NCI-H2227 (cell line): ENCODE results near the gene PATJ.

Experiments used
- DNase-seq: peaks from one replicate; lab custom pipeline; 2025; ENCODE audit not compliant: unreplicated experiment; lab: John Stamatoyannopoulos, UW

The PATJ gene

GRCh38 chr1:62084310-62084890 lies 342.1 kb downstream of the PATJ start:
- no peak for DNase-seq

GRCh38 chr1:62088439-62088838 lies 346.2 kb downstream of the PATJ start:
- no peak for DNase-seq

DNA sequence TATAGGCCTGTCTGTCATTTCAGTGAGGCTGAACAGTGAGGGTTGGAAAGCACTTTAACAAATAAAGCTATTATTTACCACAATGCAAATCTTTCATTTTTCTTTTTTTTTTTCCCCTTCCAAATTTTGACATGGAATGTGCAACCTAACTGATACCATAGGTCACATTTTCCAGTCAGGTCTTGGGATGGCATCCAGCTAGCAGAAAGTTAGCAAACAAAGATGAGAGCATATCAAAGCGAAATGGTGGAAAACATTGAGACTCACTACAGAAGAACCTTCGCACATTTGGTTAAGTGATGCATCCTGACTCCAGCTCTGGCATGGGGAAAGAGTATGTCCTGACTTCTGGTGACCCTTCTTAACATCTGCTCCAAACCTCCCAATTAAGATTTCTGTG lies 347.3 kb downstream of the PATJ start:
- DNase-seq, result no peak

DNA sequence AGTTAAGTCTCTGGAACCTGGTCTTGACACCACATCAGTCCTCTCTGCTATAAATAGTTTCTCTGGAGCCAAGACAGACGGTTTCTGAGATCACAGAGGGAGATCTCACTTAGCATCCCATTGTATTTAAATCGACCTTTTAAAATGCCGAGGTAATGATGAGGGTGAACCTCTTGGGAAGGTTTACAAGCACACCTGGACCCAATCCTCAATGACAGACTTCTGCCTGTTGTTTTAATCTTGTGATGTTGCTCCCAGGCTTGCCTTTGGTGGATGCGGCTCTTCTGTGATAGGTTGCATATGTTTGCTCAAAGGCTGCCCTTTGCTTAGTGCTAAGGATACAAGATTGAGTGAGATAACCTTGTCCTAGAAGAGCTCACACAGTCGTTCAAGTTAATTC lies 347.7 kb downstream of the PATJ start:
- no peak for DNase-seq

DNA sequence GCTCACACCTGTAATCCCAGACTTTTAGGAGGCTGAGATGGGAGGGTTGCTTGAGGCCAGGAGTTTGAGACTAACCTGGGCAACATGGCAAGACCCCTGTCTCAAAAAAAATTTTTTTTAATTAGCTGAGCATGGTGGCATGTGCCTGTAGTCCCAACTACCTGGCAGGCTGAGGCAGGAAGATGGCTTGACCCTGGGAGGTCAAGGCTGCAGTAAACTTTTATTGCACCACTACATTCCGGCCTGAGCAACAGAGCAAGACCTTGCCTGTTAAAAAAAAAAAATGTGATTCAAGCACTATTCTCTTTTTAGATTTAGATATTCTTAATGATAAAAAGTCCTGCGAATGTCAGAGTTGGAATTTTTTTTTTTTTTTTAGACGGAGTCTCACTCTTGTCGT lies 349.8 kb downstream of the PATJ start:
- DNase-seq, result no peak

DNA sequence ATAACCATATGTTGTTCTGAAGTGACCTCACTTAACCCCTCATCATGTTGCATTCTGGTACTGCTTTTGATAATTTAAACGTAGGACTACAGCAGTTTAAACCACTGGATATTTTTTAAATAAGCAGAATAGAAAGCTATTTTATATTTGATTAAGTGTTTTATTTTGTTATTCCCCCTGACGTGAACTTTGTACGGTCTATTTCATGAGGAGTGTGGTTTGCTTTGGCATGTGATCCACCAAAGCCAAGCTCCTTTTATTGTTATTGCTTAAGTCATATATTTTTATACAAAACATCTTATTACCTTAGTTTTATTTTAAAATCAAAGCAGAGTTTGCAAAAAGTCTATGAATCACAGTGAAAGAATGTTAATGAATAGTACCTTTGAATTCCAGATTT lies 351.0 kb downstream of the PATJ start:
- DNase-seq, result no peak

DNA sequence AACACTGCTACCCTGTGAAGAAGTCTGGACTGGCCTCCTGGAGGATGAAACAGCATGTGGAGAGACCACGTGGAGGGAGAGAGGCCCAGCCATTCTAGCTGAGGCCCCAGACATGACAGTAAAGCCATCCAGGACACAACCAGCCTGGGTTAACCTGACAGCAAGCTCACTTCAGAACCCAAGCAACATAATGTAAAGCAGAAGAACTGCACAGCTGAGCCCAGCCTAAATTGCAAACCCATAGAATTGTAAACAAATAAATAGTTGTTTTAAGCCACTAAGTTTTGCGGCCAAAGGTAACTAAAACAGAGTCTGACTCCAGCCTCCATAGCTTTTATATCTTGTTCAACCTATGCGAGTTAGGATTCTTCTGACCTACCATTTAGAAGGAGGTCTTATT lies 355.2 kb downstream of the PATJ start:
- DNase-seq, result no peak

GRCh38 chr1:62100442-62100841 lies 358.2 kb downstream of the PATJ start:
- no peak for DNase-seq

GRCh38 chr1:62103846-62104245 lies 361.6 kb downstream of the PATJ start:
- no peak for DNase-seq

GRCh38 chr1:62107923-62108322 lies 365.6 kb downstream of the PATJ start:
- DNase-seq, result no peak

DNA sequence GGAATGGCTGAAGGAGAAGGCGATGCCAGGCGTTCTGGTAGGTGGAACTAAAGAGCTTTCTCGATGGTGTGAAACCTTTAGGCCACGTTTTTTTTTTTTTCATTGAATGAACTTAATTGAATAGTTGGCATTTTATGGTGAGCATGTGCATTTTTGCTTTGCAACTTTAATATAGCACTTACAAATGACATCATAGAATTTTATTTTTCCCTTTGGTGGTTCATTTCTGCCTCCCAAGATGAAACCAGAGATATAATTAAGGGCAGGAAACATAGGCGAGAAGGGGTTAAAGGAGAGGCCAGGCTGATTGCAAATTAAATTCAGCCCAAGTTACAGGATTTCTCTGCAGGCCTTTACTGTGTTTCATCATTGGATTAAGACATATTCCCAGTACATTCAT lies 366.8 kb downstream of the PATJ start:
- no peak for DNase-seq

DNA sequence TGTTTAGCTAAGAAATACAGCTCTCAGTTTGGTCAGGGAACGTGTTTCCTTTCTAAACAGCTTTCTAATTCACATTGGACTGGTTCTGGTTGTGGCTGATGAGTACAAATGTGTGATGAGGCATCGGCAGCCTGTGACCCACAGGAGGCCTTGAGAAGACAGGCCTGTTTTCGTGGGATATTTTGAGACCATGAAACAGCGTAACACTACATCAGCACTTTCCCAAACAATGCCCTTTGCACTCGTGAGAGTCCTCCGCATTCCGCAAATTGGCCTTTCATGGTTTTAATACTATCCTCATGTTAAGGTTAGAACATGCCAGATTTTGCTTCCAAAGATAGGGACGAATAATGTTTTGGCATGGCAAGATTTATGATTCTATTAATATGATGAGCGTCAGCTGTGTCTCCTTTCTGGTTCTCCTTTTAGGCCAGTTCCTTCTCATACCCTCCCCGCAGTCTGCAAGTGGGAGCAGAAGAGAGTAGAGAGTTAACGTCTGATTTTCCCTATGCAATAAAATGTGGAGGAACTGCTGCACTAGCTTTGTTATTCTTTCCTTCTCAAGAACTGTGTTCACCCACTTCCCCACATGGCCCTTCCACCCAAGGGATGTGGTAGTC lies 368.0 kb downstream of the PATJ start:
- DNase-seq, result no peak

GRCh38 chr1:62111084-62111483 lies 368.8 kb downstream of the PATJ start:
- no peak for DNase-seq

- no peak for DNase-seq
Observed at GRCh38 chr1:62113507-62113906, 371.2 kb downstream of the PATJ start.

DNA sequence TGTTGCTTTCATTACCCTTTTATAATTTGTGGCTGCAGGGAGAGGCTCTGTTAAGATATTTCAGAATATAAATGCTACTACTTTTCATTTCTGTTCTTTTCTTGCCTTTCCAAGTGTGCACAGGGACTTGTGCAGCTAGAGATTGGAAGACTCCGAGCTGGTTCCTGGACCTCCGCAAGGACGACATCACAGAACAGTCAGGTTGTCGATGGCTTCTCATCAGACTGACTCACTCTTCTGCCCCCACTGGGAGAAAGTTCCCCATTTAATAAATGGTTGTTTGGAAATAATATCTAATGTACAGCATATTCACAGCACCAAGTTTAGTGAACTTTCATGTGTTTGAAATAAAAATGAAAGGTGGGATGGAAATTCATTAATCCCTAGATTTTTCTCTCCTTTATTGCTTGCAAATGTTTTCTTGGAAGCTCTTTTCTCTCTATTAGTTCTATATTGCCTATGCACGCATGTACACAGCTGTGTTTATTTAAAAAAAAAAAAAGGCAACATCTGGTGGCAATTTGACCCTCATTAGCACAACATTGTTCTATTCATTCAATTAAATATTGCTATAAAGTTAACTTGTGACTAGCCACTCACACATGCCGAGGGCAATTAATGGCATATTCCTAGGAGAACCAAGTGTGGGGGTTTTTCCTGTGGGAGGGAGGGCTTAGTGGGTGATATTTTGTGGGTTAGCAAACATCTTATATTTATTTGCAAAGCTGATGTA lies 374.9 kb downstream of the PATJ start:
- DNase-seq, result no peak

- DNase-seq, result no peak
Observed at GRCh38 chr1:62126579-62127290, 384.5 kb downstream of the PATJ start.

DNA sequence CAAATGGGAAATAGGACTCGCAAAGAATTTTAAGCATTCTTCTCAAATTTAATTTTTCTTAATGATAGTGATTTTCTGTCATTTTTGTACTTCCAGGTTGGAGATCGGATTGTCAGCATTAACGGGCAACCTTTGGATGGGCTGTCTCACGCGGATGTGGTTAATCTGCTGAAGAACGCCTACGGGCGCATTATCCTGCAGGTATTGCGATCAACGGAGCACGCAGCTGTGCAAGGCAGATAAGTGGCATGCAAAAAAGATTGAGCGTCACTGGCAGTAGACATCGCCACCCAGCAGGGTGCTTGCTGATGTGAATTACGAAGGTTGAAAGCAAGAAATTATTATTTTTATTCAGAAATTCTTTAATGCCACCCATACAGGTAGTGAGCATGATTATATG lies 386.5 kb downstream of the PATJ start:
- DNase-seq, result peak; percentile 60

GRCh38 chr1:62131093-62131725 lies 388.9 kb downstream of the PATJ start:
- peak; percentile 80 for DNase-seq

DNA sequence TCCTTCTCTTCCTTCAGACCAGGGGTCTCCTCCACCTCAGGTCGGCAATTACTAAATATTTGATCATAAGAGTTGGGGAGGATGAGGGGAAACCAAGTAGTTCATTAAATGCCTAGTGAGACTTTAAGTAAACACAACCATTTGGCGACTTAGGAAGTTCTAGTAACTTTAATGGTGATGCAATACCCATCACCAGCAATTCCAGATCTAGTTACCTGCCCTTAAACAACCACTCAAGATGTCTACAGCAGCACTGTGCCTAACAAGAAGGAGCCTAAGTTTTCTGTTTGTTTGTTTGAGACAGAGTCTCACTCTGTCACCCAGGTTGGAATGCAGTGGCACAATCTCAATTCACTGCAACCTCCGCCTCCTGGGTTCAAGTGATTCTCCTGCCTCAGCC lies 395.7 kb downstream of the PATJ start:
- no peak for DNase-seq

GRCh38 chr1:62139410-62139809 lies 397.1 kb downstream of the PATJ start:
- DNase-seq, result no peak

GRCh38 chr1:62140666-62141065 lies 398.4 kb downstream of the PATJ start:
- DNase-seq, result no peak
